Mesodermal cell (in vitro differentiated cells): ENCODE results near the gene VMAC. TPM values are rescaled to one million over a fixed set of nuclear protein-coding genes. Genes with fewer than 3 reads are reported as not detected.
"Not testable (repeated sequence)": the region's sequence is repeated elsewhere in the genome, so short reads cannot be mapped to it uniquely, and the experiment has no call there.

Source experiments
- H3K27ac ChIP-seq: 2 replicates; pipeline ENCODE4 v1.7.0; 2013; ENCODE audit warnings: mild to moderate bottlenecking, low read depth, low read length, moderate library complexity; ENCODE audit not compliant: severe bottlenecking
- H3K36me3 ChIP-seq: 2 replicates; pipeline ENCODE4 v1.7.1; 2013; ENCODE audit warnings: mild to moderate bottlenecking, low read length, moderate library complexity; ENCODE audit not compliant: control insufficient read depth, insufficient read depth
- H3K4me1 ChIP-seq: one replicate; pipeline ENCODE4 v1.7.1; 2013; ENCODE audit warnings: mild to moderate bottlenecking, low read length; ENCODE audit not compliant: insufficient read depth, control insufficient read depth, poor library complexity, severe bottlenecking
- H3K4me3 ChIP-seq: 2 replicates; pipeline ENCODE4 v1.7.0; 2013; ENCODE audit warnings: low read length, control low read depth, mild to moderate bottlenecking; ENCODE audit not compliant: insufficient read depth, poor library complexity, severe bottlenecking; ENCODE audit errors: extremely low read depth
- H3K9me3 ChIP-seq: 2 replicates; pipeline ENCODE4 v1.7.1; 2013; ENCODE audit warnings: mild to moderate bottlenecking, low read length, moderate library complexity; ENCODE audit not compliant: control insufficient read depth
- WGBS, 2 experiments: methylation state at CpG; one replicate each; pipeline ENCODE4 v1.1.5; 2013; ENCODE audit warnings: missing lambda C conversion rate in 2 of 2; ENCODE audit not compliant: insufficient coverage in 2 of 2; 5-methylcytosine and 5-hydroxymethylcytosine counted together
- polyA plus RNA-seq, 2 experiments: library from polyadenylated mRNA; stranded (reverse); fragments of 50-300 nt; gene quantifications; one replicate each; pipeline ENCODE4 v1.2.3, GENCODE V29; 2013

The VMAC gene
- polyA plus RNA-seq (2013, experiment 1 of 2) = 3.7 TPM
- 2.8 TPM for polyA plus RNA-seq (2013, experiment 2 of 2)

- H3K4me1 ChIP-seq = no peaks in the 10 kb centered on the region
- WGBS, 2 experiments = 1 to 2% methylated on average over 51 to 54 of the region's 61 CpGs
- H3K27ac ChIP-seq = peak within 1 kb of the TSS; percentile 97
- H3K9me3 ChIP-seq = no peaks in the 10 kb centered on the region
- H3K36me3 ChIP-seq = peaks cover 21% of the 10 kb centered on the region
- peak within 1 kb of the TSS; percentile 95 for H3K4me3 ChIP-seq
Measured at GRCh38 chr19:5904352-5905113, at the start of gene VMAC. TSS of gene VMAC (plus strand) at chr19:5904872. CDS start at chr19:5904891, 19 bp downstream.

- 94 to 96% methylated on average over 8 to 9 of the region's 9 CpGs for WGBS, 2 experiments
- H3K27ac ChIP-seq, H3K9me3 ChIP-seq, H3K4me3 ChIP-seq, H3K4me1 ChIP-seq, H3K36me3 ChIP-seq: not testable (repeated sequence)
Measured at GRCh38 chr19:5855151-5855550, 49.5 kb upstream of the VMAC start.

- Histone ChIP-seq H3K4me1 (no peaks in the 10 kb centered on the region), H3K4me3 (no peak overlapping the region), H3K27ac (no peak overlapping the region), H3K9me3 (no peaks in the 10 kb centered on the region), H3K36me3 (no peaks in the 10 kb centered on the region)
- WGBS, 2 experiments = 92 to 94% methylated on average over 13 to 17 of the region's 18 CpGs
Measured at GRCh38 chr19:5857203-5858081, 47.2 kb upstream of the VMAC start.

GRCh38 chr19:5863030-5863665 lies 41.5 kb upstream of the VMAC start:
- Histone ChIP-seq H3K36me3 (no peaks in the 10 kb centered on the region), H3K4me3 (no peak overlapping the region), H3K27ac (no peak overlapping the region), H3K4me1 (no peaks in the 10 kb centered on the region), H3K9me3 (no peaks in the 10 kb centered on the region)
- 92 to 95% methylated on average over 3 to 6 of the region's 11 CpGs for WGBS, 2 experiments

- H3K4me1 ChIP-seq = no peaks in the 10 kb centered on the region
- H3K9me3 ChIP-seq = no peaks in the 10 kb centered on the region
- no peaks in the 10 kb centered on the region for H3K36me3 ChIP-seq
- H3K4me3 ChIP-seq = no peak overlapping the region
- no peak overlapping the region for H3K27ac ChIP-seq
- WGBS, 2 experiments = 78 to 89% methylated on average over 6 of the region's 9 CpGs
Measured at GRCh38 chr19:5864013-5864720, 40.5 kb upstream of the VMAC start.

- H3K4me3 ChIP-seq = no peak overlapping the region
- H3K36me3 ChIP-seq = no peaks in the 10 kb centered on the region
- H3K9me3 ChIP-seq = no peaks in the 10 kb centered on the region
- no peak overlapping the region for H3K27ac ChIP-seq
- H3K4me1 ChIP-seq = no peaks in the 10 kb centered on the region
- 93% methylated on average over 10 to 13 of the region's 14 CpGs for WGBS, 2 experiments
Measured at GRCh38 chr19:5864725-5865486, 39.8 kb upstream of the VMAC start.

GRCh38 chr19:5865772-5866171 lies 38.9 kb upstream of the VMAC start:
- 89 to 95% methylated on average over 10 to 11 of the region's 11 CpGs for WGBS, 2 experiments
- Histone ChIP-seq H3K27ac (no peak overlapping the region), H3K4me3 (no peak overlapping the region), H3K4me1 (no peaks in the 10 kb centered on the region), H3K36me3 (no peaks in the 10 kb centered on the region), H3K9me3 (no peaks in the 10 kb centered on the region)

GRCh38 chr19:5867201-5868136 lies 37.2 kb upstream of the VMAC start:
- no peak overlapping the region for H3K4me3 ChIP-seq
- 88 to 91% methylated on average over 29 of the region's 31 CpGs for WGBS, 2 experiments
- no peak overlapping the region for H3K27ac ChIP-seq

GRCh38 chr19:5870986-5871394 lies 33.7 kb upstream of the VMAC start:
- Histone ChIP-seq H3K27ac (no peak overlapping the region), H3K4me1 (no peaks in the 10 kb centered on the region), H3K9me3 (no peaks in the 10 kb centered on the region), H3K4me3 (no peak overlapping the region), H3K36me3 (no peaks in the 10 kb centered on the region)
- WGBS, 2 experiments = 88 to 94% methylated on average over 10 to 12 of the region's 12 CpGs

More at GRCh38 chr19:5867201-5868136, 37.2 kb upstream of the VMAC start:
- Histone ChIP-seq H3K4me1 (no peaks in the 10 kb centered on the region), H3K36me3 (no peaks in the 10 kb centered on the region), H3K9me3 (no peaks in the 10 kb centered on the region)
